ENCODE measurements around the gene GIN1.
A peak's percentile ranks its signal among the peaks of the same experiment; 100 is the strongest.

GIN1 gene

GRCh38 chr5:103126557-103126956, 6.6 kb upstream of the GIN1 start:
- no peaks in the 10 kb centered on the region for H3K9me2 ChIP-seq (replicated peaks; ENCODE audit: control insufficient read depth, low read length)
- no peaks in the 10 kb centered on the region for H4K20me1 ChIP-seq (ENCODE audit: control insufficient read depth, insufficient read depth, low read depth, low read length)
- H3K79me2 ChIP-seq (ENCODE audit: control insufficient read depth, low read length): peaks cover 56% of the 10 kb centered on the region
- no peaks in the 10 kb centered on the region for H3K27me3 ChIP-seq (ENCODE audit: control insufficient read depth, low read length)
- H3F3A ChIP-seq (ENCODE audit: control insufficient read depth, insufficient read depth): no peaks in the 10 kb centered on the region
- no peak overlapping the region for H3K27ac ChIP-seq (ENCODE audit: low read depth, low read length)
- no peaks in the 10 kb centered on the region for H3K9me3 ChIP-seq (ENCODE audit: control insufficient read depth, insufficient read depth, low read length)
- H3K36me3 ChIP-seq (ENCODE audit: control insufficient read depth, low read length): peaks cover 22% of the 10 kb centered on the region
- no peak overlapping the region for H3K4me2 ChIP-seq (ENCODE audit: low read length)
- TF ChIP-seq CTCF (IDR thresholded peaks at IDR 0.05; ENCODE audit: low read depth, low read length, poor library complexity, severe bottlenecking) (no peak), EZH2phosphoT487 (IDR thresholded peaks at IDR 0.05; ENCODE audit: borderline replicate concordance, low read length) (no peak)
- no peak overlapping the region for H3K4me3 ChIP-seq (ENCODE audit: low read length)
- H3K4me1 ChIP-seq (ENCODE audit: control insufficient read depth, low read length): peaks cover 19% of the 10 kb centered on the region

- Histone ChIP-seq H3K27me3 (ENCODE audit: control insufficient read depth, low read length) (no peaks in the 10 kb centered on the region), H3F3A (ENCODE audit: control insufficient read depth, insufficient read depth) (peaks cover 9% of the 10 kb centered on the region), H3K4me3 (ENCODE audit: low read length) (peak overlapping the region; percentile 97), H3K36me3 (ENCODE audit: control insufficient read depth, low read length) (peaks cover 25% of the 10 kb centered on the region), H3K27ac (ENCODE audit: low read depth, low read length) (no peak overlapping the region), H3K9me3 (ENCODE audit: control insufficient read depth, insufficient read depth, low read length) (no peaks in the 10 kb centered on the region), H3K9me2 (replicated peaks; ENCODE audit: control insufficient read depth, low read length) (no peaks in the 10 kb centered on the region), H3K4me1 (ENCODE audit: control insufficient read depth, low read length) (peaks cover 34% of the 10 kb centered on the region), H3K79me2 (ENCODE audit: control insufficient read depth, low read length) (peaks cover 84% of the 10 kb centered on the region), H4K20me1 (ENCODE audit: control insufficient read depth, insufficient read depth, low read depth, low read length) (no peaks in the 10 kb centered on the region), H3K4me2 (ENCODE audit: low read length) (peak overlapping the region; percentile 69)
- TF ChIP-seq CTCF (IDR thresholded peaks at IDR 0.05; ENCODE audit: low read depth, low read length, poor library complexity, severe bottlenecking) (no peak), EZH2phosphoT487 (IDR thresholded peaks at IDR 0.05; ENCODE audit: borderline replicate concordance, low read length) (no peak)
These were observed 2.3 kb upstream of the GIN1 start for GRCh38 chr5:103122242-103122641.

GRCh38 chr5:103120607-103121200, 766 bp upstream of the GIN1 start:
- H3K9me2 ChIP-seq (replicated peaks; ENCODE audit: control insufficient read depth, low read length): no peaks in the 10 kb centered on the region
- no peaks in the 10 kb centered on the region for H4K20me1 ChIP-seq (ENCODE audit: control insufficient read depth, insufficient read depth, low read depth, low read length)
- no peaks in the 10 kb centered on the region for H3K27me3 ChIP-seq (ENCODE audit: control insufficient read depth, low read length)
- TF ChIP-seq CTCF (IDR thresholded peaks at IDR 0.05; ENCODE audit: low read depth, low read length, poor library complexity, severe bottlenecking): no peak
- no peak for TF ChIP-seq EZH2phosphoT487 (IDR thresholded peaks at IDR 0.05; ENCODE audit: borderline replicate concordance, low read length)
- peak overlapping the region; percentile 69 for H3K4me2 ChIP-seq (ENCODE audit: low read length)
- no peaks in the 10 kb centered on the region for H3K9me3 ChIP-seq (ENCODE audit: control insufficient read depth, insufficient read depth, low read length)
- H3K79me2 ChIP-seq (ENCODE audit: control insufficient read depth, low read length): peaks cover 87% of the 10 kb centered on the region
- peak overlapping the region; percentile 97 for H3K4me3 ChIP-seq (ENCODE audit: low read length)
- H3K27ac ChIP-seq (ENCODE audit: low read depth, low read length): peak overlapping the region; percentile 95
- H3F3A ChIP-seq (ENCODE audit: control insufficient read depth, insufficient read depth): peaks cover 9% of the 10 kb centered on the region
- peaks cover 34% of the 10 kb centered on the region for H3K4me1 ChIP-seq (ENCODE audit: control insufficient read depth, low read length)
- H3K36me3 ChIP-seq (ENCODE audit: control insufficient read depth, low read length): peaks cover 25% of the 10 kb centered on the region

Data from DOHH2 (cell line).